ENCODE data around the gene ITGB1. TPM values are rescaled to one million over a fixed set of nuclear protein-coding genes. Genes with fewer than 3 reads are reported as not detected.
"Not testable (repeated sequence)": the region's sequence is repeated elsewhere in the genome, so short reads cannot be mapped to it uniquely, and the experiment has no call there.

ITGB1 gene
- total RNA-seq, 1 experiment from 2014 or later: 650 TPM

DNA sequence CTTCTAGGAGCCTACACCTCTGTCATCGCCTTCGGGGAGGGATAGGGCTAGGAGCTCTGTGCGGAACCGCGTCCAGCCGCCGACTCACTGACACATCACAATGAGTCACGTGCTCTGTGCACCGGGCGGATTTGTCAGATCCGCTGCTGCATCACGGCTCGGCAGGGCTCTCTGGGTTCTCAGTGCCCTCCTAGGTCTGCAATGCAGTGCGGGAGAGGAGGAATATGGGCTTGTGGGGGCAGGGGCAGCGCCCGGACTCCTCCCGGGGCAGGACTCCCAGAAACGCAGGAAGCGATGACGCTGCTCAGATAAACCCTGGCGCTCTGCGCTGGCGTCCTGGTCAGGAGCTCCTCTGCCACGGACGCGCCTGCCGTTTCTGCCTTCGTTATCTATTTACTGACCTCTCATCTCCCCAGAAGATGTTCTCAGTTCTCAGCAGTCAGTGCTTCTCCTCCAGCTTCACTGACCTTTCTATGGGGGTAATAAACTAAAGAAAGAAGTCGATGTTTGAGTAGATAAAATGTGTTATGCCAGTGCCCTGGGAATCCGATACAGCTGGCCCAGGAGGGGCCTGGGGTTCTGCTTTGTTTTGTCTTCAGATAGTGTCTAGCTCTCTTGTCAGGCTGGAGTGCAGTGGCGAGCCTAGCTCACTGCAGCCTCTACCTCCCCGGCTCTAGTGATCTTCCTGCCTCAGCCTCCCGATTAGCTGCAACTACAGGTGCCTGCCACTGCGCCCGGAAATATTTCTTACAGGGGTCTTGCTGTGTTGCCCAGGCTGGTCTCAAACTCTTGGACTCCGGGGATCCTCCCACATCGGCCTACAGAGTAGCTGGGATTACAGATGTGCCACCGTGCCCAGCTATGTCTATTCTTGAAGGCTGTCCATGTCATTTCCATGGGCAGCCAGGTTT, 22.8 kb upstream of the ITGB1 start:
- DNase-seq (ENCODE audit: low spot score): peak; percentile 93

DNA sequence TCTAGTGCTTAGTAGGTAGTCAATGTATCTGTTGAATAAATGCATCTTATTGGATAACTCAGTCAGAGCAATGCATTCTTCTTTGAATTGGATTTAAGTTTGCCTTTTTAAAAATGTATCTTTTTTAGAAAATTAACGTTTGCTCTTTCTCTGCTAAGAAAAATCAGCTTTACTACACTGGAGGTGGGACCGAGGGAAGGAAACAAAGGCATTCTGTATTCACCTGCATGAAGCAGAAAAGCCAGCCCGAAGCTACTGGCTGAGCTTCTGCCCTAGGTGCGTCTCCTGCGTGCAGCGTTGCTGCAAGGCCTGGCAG, 22.2 kb upstream of the ITGB1 start:
- no peak for DNase-seq (ENCODE audit: low spot score)

DNA sequence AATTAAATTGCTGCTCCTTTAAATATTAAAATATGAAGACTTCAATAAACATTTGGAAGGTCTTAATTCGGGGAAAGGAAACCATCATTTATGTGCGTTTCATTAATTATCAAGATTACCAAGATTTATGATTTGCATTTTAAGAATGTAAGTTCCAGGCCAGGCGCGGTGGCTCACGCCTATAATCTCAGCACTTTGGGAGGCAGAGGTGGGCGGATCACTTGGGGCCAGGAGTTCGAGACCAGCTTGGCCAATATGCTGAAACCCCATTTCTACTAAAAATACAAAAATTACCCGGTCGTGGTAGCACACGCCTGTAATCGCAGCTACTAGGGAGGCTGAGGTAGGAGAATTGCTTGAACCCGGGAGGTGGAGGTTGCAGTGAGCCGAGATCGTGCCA, 21.7 kb upstream of the ITGB1 start:
- DNase-seq (ENCODE audit: low spot score): not testable (repeated sequence)

DNA sequence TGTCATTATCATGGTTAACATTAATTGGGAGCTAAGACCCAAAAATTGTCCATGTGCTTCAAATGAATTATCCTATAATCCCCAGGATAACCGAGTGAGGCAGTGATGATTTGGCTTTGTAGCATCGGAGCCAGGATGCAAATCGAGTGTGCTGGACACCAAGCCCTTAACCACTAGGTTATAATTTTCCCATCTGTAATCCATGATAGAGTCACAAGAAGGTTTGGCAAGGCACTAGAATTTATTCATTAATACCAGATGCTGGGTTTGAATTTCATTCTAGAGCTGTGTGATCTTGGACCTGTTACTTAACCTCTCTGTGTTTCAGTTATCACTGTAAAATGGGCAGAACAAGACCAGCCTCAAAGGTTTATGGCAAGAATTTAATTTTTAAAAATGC, 21.0 kb upstream of the ITGB1 start:
- no peak for DNase-seq (ENCODE audit: low spot score)

DNA sequence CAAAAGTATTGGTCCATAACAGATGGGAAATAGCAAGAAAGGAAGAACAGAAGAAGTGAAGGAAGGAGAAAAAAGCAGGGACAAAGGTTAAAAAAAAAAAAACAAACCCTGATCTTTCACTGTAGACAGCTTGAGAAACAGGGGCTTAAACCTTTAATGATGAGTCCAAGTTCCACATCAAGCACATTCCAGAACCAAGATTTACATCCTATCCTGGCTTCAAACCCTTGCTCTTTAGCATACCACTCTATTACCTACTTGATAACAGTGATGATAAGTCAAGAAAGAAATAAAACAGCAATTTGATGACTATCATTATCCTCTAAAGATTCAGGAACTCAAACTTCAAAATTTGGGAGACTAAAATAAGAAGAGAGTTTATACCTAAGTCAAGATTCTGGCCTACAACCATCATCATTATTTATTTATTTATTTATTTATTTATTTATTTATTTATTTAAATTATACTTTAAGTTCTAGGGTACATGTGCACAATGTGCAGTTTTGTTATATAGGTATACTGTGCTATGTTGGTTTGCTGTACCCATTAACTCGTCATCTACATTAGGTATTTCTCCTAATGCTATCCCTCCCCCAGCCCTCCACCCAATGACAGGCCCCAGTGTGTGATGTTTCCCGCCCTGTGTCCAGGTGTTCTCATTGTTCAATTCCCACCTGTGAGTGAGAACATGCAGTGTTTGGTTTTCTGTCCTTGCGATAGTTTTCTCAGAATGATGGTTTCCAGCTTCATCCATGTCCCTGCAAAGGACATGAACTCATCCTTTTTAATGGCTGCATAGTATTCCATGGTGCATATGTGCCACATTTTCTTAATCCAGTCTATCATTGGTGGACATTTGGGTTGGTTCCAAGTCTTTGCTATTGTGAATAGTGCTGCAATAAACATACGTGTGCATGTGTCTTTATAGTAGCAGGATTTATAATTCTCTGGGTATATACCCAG, 20.1 kb upstream of the ITGB1 start:
- not testable (repeated sequence) for DNase-seq (ENCODE audit: low spot score)

DNA sequence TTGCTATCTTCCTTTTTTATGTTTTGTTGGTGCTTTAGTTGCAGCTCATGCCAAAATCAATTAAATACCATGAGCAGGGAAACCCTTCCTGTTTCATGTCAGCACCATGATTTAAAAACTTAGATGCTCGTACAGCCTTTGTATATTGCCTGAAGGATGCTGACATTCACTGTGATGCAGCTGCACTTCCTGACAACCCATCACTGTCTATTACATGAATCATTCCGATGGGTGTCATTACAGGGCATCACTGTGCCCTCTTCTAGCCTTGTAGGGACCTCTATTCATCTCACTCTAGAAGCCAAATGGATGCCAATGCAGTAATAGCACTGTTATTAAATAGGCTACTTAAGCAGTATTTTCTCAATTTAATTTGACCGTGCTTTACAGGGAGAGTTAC, 18.3 kb upstream of the ITGB1 start:
- no peak for DNase-seq (ENCODE audit: low spot score)

DNA sequence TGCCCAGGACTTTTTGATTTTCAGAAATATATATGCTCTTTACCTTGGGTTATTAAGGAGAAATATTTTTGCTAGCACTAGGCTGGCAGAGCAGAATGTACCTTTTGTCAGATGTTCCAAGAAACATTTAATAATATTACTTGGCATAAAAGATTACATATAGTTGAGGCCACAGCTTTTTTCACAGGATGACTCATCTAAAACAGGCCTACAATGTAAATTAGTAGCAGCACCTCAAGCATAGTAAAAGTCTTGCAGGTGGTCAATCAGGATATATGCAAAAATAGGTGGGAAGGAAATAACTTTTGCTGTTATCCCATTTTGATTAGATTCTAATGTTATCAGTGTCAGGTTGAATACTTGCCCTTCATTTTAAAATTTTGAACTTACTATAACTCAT, 14.9 kb upstream of the ITGB1 start:
- DNase-seq (ENCODE audit: low spot score): no peak

DNA sequence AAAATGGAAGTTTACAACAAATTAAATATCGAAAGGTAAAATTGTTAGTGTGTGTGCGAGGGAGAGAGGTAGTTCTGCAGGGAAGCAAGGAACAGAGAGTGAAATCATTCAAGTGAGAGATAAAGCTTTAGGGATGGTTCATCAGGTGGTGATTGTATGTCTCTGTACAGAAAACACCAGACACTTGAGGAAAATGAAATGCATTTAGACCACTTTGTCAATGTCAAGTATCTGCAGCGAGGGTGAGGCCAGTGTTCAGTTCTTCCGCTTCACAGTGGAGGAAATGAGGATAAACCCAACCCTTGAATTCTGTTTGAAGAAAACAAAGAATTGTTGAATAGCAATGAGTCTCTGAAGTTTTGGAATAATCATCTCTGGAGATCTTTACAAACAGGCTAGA, 14.4 kb upstream of the ITGB1 start:
- DNase-seq (ENCODE audit: low spot score): no peak

DNA sequence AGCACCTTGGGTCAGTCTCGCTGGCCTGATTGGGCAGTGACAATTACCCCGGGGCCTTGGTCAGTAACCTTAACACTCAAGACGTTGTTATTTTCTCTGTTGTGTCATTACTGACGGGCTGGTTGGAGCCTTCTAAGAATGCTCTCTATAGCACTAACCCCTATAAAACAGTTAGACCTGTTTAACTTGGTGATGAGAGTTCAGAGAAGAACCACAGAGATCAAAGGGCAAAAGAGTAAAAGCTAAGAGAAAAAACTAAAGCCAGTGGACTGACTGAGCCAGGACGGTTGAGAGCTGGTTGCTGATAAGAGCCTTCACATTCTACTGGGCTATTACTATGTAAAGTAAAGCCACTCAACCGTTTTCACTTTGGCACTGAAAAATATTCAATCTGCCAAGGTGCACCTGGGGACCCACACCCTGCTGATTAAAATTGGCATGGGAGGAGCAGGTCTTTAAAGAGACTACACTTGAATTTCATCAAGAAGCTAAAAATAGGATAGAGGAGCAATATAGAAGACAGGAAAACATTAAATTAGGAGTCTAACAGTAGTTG, 13.6 kb upstream of the ITGB1 start:
- no peak for DNase-seq (ENCODE audit: low spot score)

DNA sequence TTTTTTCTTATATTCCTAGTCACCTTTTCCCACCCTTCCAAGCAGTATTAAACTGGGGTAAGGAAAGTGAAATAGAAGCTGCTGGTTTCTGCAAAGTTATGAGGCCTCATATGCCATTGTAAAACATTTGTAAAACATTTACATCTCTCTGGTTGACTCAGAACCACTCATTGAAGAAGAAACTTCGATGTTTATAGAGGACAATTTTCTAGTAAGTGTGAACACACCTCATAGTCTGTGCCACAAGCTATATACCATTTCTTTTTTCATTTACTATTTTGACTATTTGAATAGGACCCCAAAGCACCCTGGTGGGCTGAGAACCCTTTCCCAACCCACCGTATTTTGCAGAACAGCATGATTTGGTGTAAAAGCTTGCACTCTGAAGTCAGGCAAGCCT, 12.9 kb upstream of the ITGB1 start:
- DNase-seq (ENCODE audit: low spot score): no peak

DNA sequence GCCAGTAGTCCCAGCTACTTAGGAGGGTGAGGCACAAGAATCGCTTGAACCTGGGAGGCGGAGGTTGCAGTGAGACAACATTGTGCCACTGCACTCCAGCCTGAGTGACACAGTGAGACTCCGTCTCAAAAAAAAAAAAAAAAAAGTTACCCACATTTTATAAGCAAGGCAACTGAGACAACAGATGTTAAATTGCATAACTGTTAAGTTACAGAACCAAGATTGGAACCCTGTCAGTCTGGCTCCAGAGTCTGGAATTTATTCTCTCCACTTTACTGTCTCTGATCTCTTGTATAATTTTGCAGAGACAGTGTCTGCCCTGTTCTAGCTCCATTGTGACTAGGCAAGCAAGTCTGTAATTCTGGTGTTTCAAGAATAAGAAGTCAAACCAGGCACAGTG, 6.2 kb upstream of the ITGB1 start:
- no peak for DNase-seq (ENCODE audit: low spot score)

DNA sequence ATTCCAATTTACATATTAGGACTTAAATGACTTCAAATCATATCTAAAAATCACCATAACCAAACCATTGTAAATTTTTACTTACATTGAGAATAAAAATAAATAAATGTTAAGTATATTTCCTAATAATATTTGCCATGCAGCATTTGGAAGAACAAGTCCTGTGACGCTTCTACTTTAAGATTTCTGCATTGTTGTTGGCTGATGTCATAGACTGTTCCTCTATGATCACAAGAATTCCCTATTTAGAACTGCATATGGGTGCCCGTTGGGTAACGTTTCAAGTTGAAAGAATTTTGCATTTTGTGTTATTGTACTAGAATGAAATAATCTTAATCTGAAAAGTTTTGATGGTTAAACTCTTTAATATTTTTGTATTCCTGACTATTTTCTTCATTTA, 5.1 kb upstream of the ITGB1 start:
- no peak for DNase-seq (ENCODE audit: low spot score)

DNA sequence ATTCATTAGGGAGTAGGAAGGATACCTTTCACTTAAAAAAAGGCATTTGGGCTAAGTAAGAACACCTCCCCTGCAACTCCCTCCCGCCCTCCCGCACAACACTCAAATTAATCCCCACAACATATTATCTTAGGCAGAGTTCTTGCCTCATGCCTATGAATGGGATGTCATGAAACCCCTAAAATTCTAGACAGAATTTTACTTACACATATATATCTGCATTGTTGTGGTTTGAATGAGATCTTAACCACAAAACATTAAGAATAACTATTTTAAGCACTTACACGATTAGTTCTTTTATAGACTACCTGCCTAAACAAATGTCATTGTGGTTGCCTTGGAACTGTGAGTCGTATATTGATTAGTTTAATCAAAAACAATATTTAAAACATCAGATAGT, 4.5 kb upstream of the ITGB1 start:
- DNase-seq (ENCODE audit: low spot score): no peak

DNA sequence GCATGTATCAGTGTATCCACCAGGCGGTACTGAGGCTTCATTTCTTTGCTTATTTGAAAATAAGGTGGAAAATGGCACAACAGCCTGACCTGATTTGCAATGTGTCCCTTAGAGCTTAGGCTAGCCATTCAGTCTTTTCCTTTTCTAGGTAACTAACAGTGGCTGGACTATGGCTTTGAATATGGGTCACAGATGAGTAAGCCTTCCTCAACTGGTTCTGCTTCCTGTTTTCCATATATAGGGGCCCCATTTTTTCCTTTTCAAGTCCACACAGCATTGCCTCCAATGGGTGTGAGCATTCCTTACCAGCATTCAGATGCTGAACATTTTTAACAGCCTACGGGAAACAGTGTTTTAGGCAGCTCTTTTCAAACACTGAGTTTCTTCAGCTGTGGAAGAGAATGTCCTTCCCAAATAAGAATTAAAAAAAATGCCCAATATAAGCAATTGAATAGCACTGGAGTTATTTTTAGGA, 3.9 kb upstream of the ITGB1 start:
- DNase-seq (ENCODE audit: low spot score): peak; percentile 14

DNA sequence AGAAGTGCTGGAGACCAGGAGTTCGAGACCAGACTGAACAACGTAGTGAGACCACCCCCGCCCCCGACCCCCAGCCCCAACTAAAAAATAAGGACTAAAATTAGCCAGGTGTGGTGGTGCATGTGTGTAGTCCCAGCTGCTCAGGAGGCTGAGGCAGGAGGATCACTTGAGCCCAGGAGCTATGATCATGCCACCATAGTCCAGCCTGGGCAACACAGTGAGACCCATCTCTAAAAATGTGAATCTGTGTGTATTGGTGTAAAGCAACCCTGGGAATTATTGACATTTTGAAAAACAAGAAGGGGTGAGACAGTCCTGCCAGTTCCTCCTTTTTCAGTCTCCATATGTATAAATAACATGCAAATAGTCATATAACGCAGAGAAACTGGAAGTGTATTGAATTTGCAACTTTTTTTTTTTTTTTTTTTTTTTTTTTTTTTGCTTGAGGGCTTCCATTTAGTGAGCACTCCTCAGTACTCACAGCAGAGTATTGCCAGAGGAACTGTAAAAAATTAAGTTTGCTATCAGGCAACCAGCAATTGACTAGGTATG, 3.4 kb upstream of the ITGB1 start:
- no peak for DNase-seq (ENCODE audit: low spot score)

DNA sequence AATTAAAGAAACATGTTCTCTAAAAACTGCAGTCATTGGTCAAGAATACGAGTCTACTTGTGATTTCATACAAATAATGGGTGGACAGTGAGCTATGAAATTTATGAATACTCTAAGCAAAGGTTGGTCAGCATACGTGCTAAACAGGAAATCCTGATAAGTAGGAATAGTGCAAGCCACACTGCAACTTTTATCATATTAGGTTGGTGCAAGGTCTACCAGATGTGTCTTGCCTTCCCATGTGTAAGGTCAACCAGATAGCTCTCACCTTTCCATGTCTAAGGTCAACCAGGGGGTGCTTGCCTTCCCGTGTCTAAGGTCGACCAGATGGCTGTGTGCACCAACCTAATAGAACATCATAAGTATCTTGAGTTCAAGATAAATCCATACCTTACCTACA, 2.0 kb upstream of the ITGB1 start:
- no peak for DNase-seq (ENCODE audit: low spot score)

DNA sequence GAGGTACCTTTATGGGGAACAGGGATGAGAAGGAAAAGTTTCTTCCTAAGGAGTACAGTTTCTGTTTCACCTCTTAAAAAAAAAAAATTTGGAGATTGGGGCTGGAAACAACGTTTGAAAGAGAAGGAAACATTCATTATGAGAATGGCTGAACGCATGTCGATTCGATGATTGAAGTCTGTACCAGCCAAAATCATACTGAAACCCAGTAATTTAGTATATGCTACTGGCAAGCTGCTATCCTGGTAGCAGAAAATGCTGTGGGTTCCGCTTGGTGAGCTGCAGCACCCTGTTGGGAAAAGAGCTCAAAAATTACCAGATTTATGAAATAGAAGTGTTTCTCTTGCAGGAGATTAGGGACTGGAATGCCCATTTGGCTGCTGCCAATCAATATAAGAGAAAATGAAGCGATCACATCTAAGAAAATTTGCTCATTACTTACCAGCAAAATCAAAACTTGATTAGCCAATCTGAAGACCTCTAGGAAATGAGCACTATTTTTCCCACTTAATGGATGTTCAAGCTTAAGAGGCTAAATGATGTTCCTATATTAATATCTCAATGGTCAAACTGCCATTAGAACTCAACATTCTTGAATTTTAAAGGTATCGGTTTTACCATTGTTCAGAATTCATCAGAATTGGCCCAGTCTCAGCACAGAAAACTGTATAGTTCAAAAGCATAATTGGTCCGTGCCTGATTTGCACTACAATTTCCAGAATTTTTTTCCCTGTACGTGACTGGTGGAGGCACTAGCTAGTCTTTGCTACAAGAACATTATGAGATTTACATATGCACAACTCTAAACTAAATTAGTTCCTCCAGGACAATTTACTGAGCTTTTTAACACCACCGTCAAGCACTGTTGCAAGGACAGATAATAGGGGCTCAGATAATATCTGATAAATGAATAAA, 1.2 kb upstream of the ITGB1 start:
- no peak for DNase-seq (ENCODE audit: low spot score)

DNA sequence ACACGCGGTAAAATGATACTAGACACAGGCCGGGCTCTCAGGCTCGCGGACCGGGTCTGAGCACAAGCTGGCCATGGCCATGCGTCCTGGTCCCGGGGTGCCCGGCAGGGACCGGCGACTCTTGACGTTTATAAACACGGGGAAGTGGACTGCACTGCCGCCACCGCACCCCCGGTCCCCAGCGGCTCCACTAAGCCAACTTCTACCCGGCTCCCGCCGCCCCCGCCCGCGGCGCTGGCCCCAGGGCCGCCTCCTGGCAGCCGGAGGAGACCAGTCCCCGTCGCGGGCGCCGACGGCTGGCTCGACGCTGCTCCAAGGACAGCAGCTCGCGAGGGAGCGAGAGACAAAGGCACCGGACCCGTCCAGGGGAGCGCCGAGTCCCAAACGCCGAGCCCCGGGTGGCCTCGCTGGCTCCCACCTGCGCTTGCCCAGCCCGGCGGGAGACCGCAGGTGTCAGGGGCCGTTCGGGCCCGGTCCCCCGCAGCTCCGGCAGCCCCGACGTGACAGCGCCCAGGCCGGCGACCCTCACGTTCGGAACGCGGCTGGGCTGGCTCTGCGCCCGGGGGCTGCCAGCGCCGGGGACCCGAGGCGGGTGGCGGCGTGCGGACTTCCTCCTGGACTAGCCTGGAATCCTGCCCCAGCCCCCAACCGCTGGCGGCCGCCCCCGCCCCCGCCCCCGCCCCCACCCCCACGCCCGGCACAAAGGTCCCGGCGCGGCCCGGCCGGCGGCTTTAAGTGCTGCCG, 517 bp downstream of the ITGB1 start:
- no peak for DNase-seq (ENCODE audit: low spot score)

DNA sequence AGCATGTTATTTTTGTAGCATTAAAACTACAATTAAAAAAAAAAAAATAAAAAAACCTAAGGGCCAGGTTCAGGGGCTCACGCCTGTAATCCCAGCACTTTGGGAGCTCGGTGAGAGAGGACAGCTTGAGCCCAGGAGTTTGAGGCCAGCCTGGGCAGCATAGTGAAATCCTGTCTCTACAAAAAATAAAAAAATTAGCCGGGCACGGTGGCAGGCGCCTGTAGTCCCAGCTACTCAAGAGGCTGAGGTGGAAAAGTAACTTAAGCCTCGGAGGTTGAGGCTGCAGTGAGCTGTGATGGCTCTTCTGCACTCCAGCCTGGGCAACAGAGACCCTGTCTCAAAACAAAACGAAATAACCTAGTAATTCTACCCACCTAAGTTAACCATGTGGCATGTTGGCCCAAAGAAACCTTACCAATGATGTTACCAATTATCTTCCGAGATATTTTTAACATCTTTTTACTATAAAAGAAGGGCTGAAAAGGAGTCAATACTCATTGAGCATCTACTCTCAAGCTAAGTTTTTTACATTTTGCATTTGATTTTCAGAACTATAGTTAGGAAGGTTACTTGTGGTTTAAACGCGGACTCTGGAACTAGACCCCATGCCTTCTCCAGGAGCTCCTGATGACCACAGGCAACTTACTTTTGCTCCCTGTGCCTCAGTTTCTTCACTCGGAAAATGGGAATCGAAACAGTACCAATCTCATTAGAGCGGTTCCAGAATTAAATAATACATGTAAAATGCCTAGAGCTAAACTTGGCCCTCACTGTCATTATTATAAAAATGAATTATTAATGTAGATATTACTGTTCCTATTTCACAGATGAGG, 1.4 kb downstream of the ITGB1 start:
- DNase-seq (ENCODE audit: low spot score): no peak

Measured in H4 (cell line).